K562 (cell line): ENCODE data around the gene WDR46. TPM values are rescaled to one million over a fixed set of nuclear protein-coding genes. Genes with fewer than 3 reads are reported as not detected.

Source experiments
- ARID3B ChIP-seq: fragments of 250-450 bp; sonication (Bioruptor Pico); IDR thresholded peaks from 2 replicates; pipeline ENCODE4 v1.4.0; 2020; ENCODE audit warnings: borderline replicate concordance
- DEAF1 ChIP-seq: fragments of 450-650 bp; formaldehyde crosslinking; IDR thresholded peaks from 2 replicates; pipeline ENCODE4 v1.4.0; 2020; ENCODE audit warnings: mild to moderate bottlenecking, moderate library complexity
- E2F1 ChIP-seq: sonication (generic); formaldehyde crosslinking; IDR thresholded peaks from 2 replicates; pipeline ENCODE4 v1.8.1; 2023; ENCODE audit warnings: mild to moderate bottlenecking, missing genetic modification reagents, moderate library complexity
- HMBOX1 ChIP-seq: sonication (generic); IDR thresholded peaks from 2 replicates; pipeline ENCODE4 v1.6.1; 2016
- MITF ChIP-seq: IDR thresholded peaks from 2 replicates; pipeline ENCODE4 v1.6.1; 2014; ENCODE audit warnings: antibody characterized with exemption
- NEUROD1 ChIP-seq: fragments of 150-350 bp; IDR thresholded peaks from 2 replicates; pipeline ENCODE4 v1.6.1; 2014; ENCODE audit warnings: borderline replicate concordance, low read length, low read depth; ENCODE audit not compliant: partially characterized antibody
- SNRNP70 ChIP-seq: fragments of 200-400 bp; formaldehyde crosslinking; optimal IDR thresholded peaks from 2 replicates; pipeline ENCODE3; 2017; ENCODE audit warnings: low read depth, low read length
- TAF15 ChIP-seq: fragments of 200-400 bp; formaldehyde crosslinking; IDR thresholded peaks from 2 replicates; pipeline ENCODE4 v1.6.1; 2017; ENCODE audit warnings: mild to moderate bottlenecking, low read depth, low read length, moderate library complexity
- WHSC1 ChIP-seq: IDR thresholded peaks from one replicate; pipeline ENCODE4 v1.6.1; 2012; ENCODE audit warnings: low read length, control low read depth, inconsistent platforms
- ZC3H4 ChIP-seq: sonication (generic); formaldehyde crosslinking; IDR thresholded peaks from 2 replicates; pipeline ENCODE4 v1.9.0; 2021; ENCODE audit warnings: missing genetic modification reagents, borderline replicate concordance
- ZHX1 ChIP-seq: fragments of 150-350 bp; conservative IDR thresholded peaks from 2 replicates; pipeline ENCODE4 v1.6.1; 2014; ENCODE audit warnings: low read length
- ZNF280A ChIP-seq: fragments of 450-650 bp; IDR thresholded peaks from 2 replicates; pipeline ENCODE4 v1.6.1; 2018; ENCODE audit warnings: mild to moderate bottlenecking, low read depth; ENCODE audit not compliant: partially characterized antibody
- ZNF589 ChIP-seq: fragments of 200-800 bp; sonication (Bioruptor generic); IDR thresholded peaks from 2 replicates; pipeline ENCODE4 v1.6.1; 2016; ENCODE audit warnings: low read depth, missing genetic modification characterization, missing compliant biosample characterization
- ZNF778 ChIP-seq: fragments of 450-650 bp; formaldehyde crosslinking; IDR thresholded peaks from 2 replicates; pipeline ENCODE4 v1.4.0; 2020; ENCODE audit warnings: mild to moderate bottlenecking, moderate library complexity
- polyA plus RNA-seq, 8 experiments: library from polyadenylated mRNA; depleted of rRNA in 4 of 8; stranded (reverse) in 5 of 8; unstranded in 3 of 8; fragments of >200 nt; fragmentation: Nextera tagmentation in 2 of 8; fragmentation: Illumina TruSeq in 1 of 8; extraction: Ambion mirVana in 2 of 8; extraction: Trizol in 1 of 8; gene quantifications; 2 replicates each; pipeline versions ENCODE4 v1.2.1 to v1.2.3, GENCODE V29; 2011 to 2014; ENCODE audit warnings: inconsistent platforms in 1 of 8, missing spikeins in 1 of 8
- total RNA-seq, 7 experiments: library from RNA; depleted of rRNA in 6 of 7; stranded (reverse); fragments of >200 nt in 6 of 7; fragmentation: Illumina TruSeq in 2 of 7; extraction: Trizol in 2 of 7; gene quantifications; 2 replicates each; pipeline versions ENCODE4 v1.2.1 to v1.2.3, GENCODE V29; 2011 to 2021; ENCODE audit warnings: low replicate concordance in 1 of 7

Gene WDR46
- total and polyA plus RNA-seq, 9 of the 15 experiments (the other 6 are each of a cell fraction or from before 2014, with no cell fraction given): 8.9 to 146 (median 93.1) TPM

GRCh38 chr6:33298773-33299236, 9.8 kb upstream of the WDR46 start, which contains the start of gene RGL2 (continued):
- TF ChIP-seq E2F1 (CRISPR knock-in tag) (no peak), ZHX1 (no peak), NEUROD1 (no peak), ARID3B (CRISPR knock-in tag) (no peak), ZNF280A (no peak), WHSC1 (no peak), SNRNP70 (no peak), DEAF1 (0 out of 2 replicates have a peak, but pooled peaks have one; percentile 15), ZNF589 (no peak), ZC3H4 (CRISPR knock-in tag) (peak; percentile 73; the same call in 1 of the 2 replicates), HMBOX1 (0 out of 2 replicates have a peak, but pooled peaks have one; percentile 3), ZNF778 (CRISPR knock-in tag) (no peak), MITF (no peak), TAF15 (no peak)
